HEK293 (cell line): Measurements from ENCODE around the gene PYGO1.

ENCODE experiments used
- CTCF ChIA-PET: fragments of 350-600 bp; formaldehyde crosslinking; extraction: SDS; loops from one replicate; lab custom pipeline; 2021; ENCODE audit warnings: antibody characterized with exemption; lab: Yijun Ruan, JAX
- POLR2A ChIA-PET: fragments of 300-600 bp; formaldehyde crosslinking; extraction: SDS; loops from one replicate; lab custom pipeline; 2020; ENCODE audit warnings: antibody characterized with exemption, inconsistent platforms; lab: Yijun Ruan, JAX
- H3K27ac ChIP-seq: fragments of 200-500 bp; sonication (Bioruptor generic); 2 replicates; pipeline ENCODE4 v1.5.1; 2014; ENCODE audit warnings: low read depth, low read length, control low read depth, inconsistent platforms; ENCODE audit errors: extremely low read depth
- H3K36me3 ChIP-seq, 2 experiments: fragments of 200-500 bp in 1 of 2; sonication (Bioruptor generic) in 1 of 2; 1 replicate in 1 of 2; 2 replicates in 1 of 2; pipeline ENCODE4 v1.5.1; 2014 to 2017; ENCODE audit warnings: inconsistent platforms in 2 of 2, low read length in 2 of 2; ENCODE audit not compliant: control insufficient read depth in 2 of 2, insufficient read depth in 1 of 2
- H3K4me1 ChIP-seq: fragments of 200-500 bp; sonication (Bioruptor generic); 2 replicates; pipeline ENCODE4 v1.5.1; 2014; ENCODE audit warnings: mild to moderate bottlenecking, low read length, inconsistent platforms; ENCODE audit not compliant: control insufficient read depth, insufficient read depth
- H3K4me3 ChIP-seq: 2 replicates; pipeline ENCODE4 v1.5.1; 2011; ENCODE audit warnings: low read depth, mild to moderate bottlenecking, control low read depth, low read length, moderate library complexity
- H3K9me3 ChIP-seq: fragments of 200-500 bp; sonication (Bioruptor generic); 2 replicates; pipeline ENCODE4 v1.5.1; 2014; ENCODE audit warnings: low read depth, low read length, inconsistent platforms; ENCODE audit not compliant: control insufficient read depth, insufficient read depth
- KLF7 ChIP-seq: fragments of 450-650 bp; formaldehyde crosslinking; IDR thresholded peaks from 2 replicates; pipeline ENCODE4 v1.5.1; 2016; ENCODE audit warnings: missing biosample characterization, missing genetic modification characterization, borderline replicate concordance
- OSR2 ChIP-seq: fragments of 450-650 bp; formaldehyde crosslinking; IDR thresholded peaks from 2 replicates; pipeline ENCODE4 v1.5.1; 2016; ENCODE audit warnings: missing biosample characterization, missing genetic modification characterization
- SCRT1 ChIP-seq: fragments of 450-650 bp; formaldehyde crosslinking; IDR thresholded peaks from 2 replicates; pipeline ENCODE4 v1.5.1; 2016; ENCODE audit warnings: missing biosample characterization, missing genetic modification characterization, borderline replicate concordance
- ZBTB21 ChIP-seq: fragments of 450-650 bp; formaldehyde crosslinking; IDR thresholded peaks from 2 replicates; pipeline ENCODE4 v1.5.1; 2017; ENCODE audit warnings: missing biosample characterization, missing genetic modification characterization
- ZIC2 ChIP-seq: fragments of 450-650 bp; formaldehyde crosslinking; IDR thresholded peaks from 2 replicates; pipeline ENCODE4 v1.5.1; 2016; ENCODE audit warnings: missing biosample characterization, missing genetic modification characterization
- ZNF112 ChIP-seq: fragments of 450-650 bp; formaldehyde crosslinking; IDR thresholded peaks from 2 replicates; pipeline ENCODE4 v1.5.0; 2017; ENCODE audit warnings: missing biosample characterization, missing genetic modification characterization
- ZNF133 ChIP-seq: fragments of 450-650 bp; formaldehyde crosslinking; IDR thresholded peaks from 2 replicates; pipeline ENCODE4 v1.5.1; 2016; ENCODE audit warnings: missing biosample characterization, missing genetic modification characterization
- ZNF155 ChIP-seq: fragments of 450-650 bp; formaldehyde crosslinking; IDR thresholded peaks from 2 replicates; pipeline ENCODE4 v1.5.1; 2016; ENCODE audit warnings: missing biosample characterization, missing genetic modification characterization
- ZNF19 ChIP-seq: fragments of 450-650 bp; formaldehyde crosslinking; IDR thresholded peaks from 2 replicates; pipeline ENCODE4; 2016; ENCODE audit warnings: missing biosample characterization, missing genetic modification characterization, low read depth
- ZNF211 ChIP-seq: fragments of 450-650 bp; formaldehyde crosslinking; IDR thresholded peaks from 2 replicates; pipeline ENCODE4 v1.5.1; 2016; ENCODE audit warnings: low read depth, missing biosample characterization, missing genetic modification characterization
- ZNF248 ChIP-seq: fragments of 450-650 bp; formaldehyde crosslinking; IDR thresholded peaks from 2 replicates; pipeline ENCODE4 v1.5.1; 2017; ENCODE audit warnings: missing biosample characterization, missing genetic modification characterization
- ZNF335 ChIP-seq: fragments of 450-650 bp; formaldehyde crosslinking; conservative IDR thresholded peaks from 2 replicates; pipeline ENCODE4 v1.5.1; 2016; ENCODE audit warnings: missing biosample characterization, missing genetic modification characterization
- ZNF521 ChIP-seq: fragments of 450-650 bp; formaldehyde crosslinking; IDR thresholded peaks from 2 replicates; pipeline ENCODE4 v1.5.1; 2017; ENCODE audit warnings: missing biosample characterization, mild to moderate bottlenecking, missing genetic modification characterization
- ZNF560 ChIP-seq: fragments of 450-650 bp; formaldehyde crosslinking; IDR thresholded peaks from 2 replicates; pipeline ENCODE4 v1.5.1; 2017; ENCODE audit warnings: missing biosample characterization, missing genetic modification characterization, borderline replicate concordance
- ZNF596 ChIP-seq: fragments of 450-650 bp; IDR thresholded peaks from 2 replicates; pipeline ENCODE4 v1.5.0; 2018; ENCODE audit warnings: missing biosample characterization, mild to moderate bottlenecking, missing genetic modification characterization, moderate library complexity
- ZNF610 ChIP-seq: fragments of 450-650 bp; formaldehyde crosslinking; IDR thresholded peaks from 2 replicates; pipeline ENCODE4 v1.5.1; 2016; ENCODE audit warnings: missing biosample characterization, missing genetic modification characterization, borderline replicate concordance
- ZNF626 ChIP-seq: fragments of 450-650 bp; sonication (Bioruptor Pico); formaldehyde crosslinking; IDR thresholded peaks from 2 replicates; pipeline ENCODE4 v1.5.1; 2018; ENCODE audit warnings: missing biosample characterization, missing genetic modification characterization, inconsistent platforms
- ZNF701 ChIP-seq: fragments of 450-650 bp; formaldehyde crosslinking; IDR thresholded peaks from 2 replicates; pipeline ENCODE4 v1.5.1; 2016; ENCODE audit warnings: missing biosample characterization, missing genetic modification characterization
- ZNF747 ChIP-seq: fragments of 450-650 bp; formaldehyde crosslinking; IDR thresholded peaks from 2 replicates; pipeline ENCODE4 v1.5.1; 2016; ENCODE audit warnings: missing biosample characterization, missing genetic modification characterization
- ZNF792 ChIP-seq: fragments of 450-650 bp; formaldehyde crosslinking; IDR thresholded peaks from 2 replicates; pipeline ENCODE4 v1.5.1; 2016; ENCODE audit warnings: missing biosample characterization, missing genetic modification characterization
- ZSCAN30 ChIP-seq: fragments of 450-650 bp; IDR thresholded peaks from 2 replicates; pipeline ENCODE4 v1.5.1; 2018; ENCODE audit warnings: missing biosample characterization, mild to moderate bottlenecking, missing genetic modification characterization, moderate library complexity
- TF ChIP-seq, protein P1 (sequence below): fragments of 450-650 bp; formaldehyde crosslinking; IDR thresholded peaks from 2 replicates; pipeline ENCODE4 v1.5.1; 2016; ENCODE audit warnings: missing biosample characterization, missing genetic modification characterization, low read depth
- TF ChIP-seq, protein P2 (sequence below): fragments of 450-650 bp; IDR thresholded peaks from 2 replicates; pipeline ENCODE4 v1.5.1; 2018; ENCODE audit warnings: missing biosample characterization, mild to moderate bottlenecking, missing genetic modification characterization
- TF ChIP-seq, protein P3 (sequence below): fragments of 450-650 bp; formaldehyde crosslinking; IDR thresholded peaks from 2 replicates; pipeline ENCODE4; 2016; ENCODE audit warnings: missing biosample characterization, missing genetic modification characterization
- TF ChIP-seq, protein P4 (sequence below): fragments of 450-650 bp; formaldehyde crosslinking; IDR thresholded peaks from 2 replicates; pipeline ENCODE4 v1.5.1; 2016; ENCODE audit warnings: missing biosample characterization, missing genetic modification characterization

Gene PYGO1

DNA sequence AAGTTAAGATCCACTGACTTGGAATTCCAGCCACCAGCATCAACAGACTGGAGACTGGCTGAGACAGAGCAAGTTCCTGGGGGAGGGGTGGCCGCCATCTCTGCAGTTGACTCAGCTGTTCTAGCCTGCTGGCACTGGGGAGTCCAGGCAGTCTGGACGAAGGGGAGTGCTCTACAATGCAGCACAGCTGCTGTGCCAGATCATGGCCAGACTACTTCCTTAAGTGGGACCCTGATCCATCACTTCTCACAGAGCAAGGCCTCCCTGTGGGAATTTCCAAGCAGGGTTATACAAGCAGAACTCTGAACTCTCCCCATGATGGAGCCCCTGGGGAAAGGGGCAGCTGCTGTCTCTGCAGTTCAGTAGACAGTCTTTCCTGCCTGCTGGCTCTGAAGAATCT is 35.2 kb downstream of the PYGO1 start:
- TF ChIP-seq ZNF112 (tag by site-specific recombination) = no peak
- no peak for TF ChIP-seq ZNF792 (tag by site-specific recombination)
- no peak for TF ChIP-seq ZNF747 (tag by site-specific recombination)
- no peak for TF ChIP-seq SCRT1 (tag by site-specific recombination)
- H3K4me1 ChIP-seq = no peaks in the 10 kb centered on the region
- H3K36me3 ChIP-seq = no peaks in the 10 kb centered on the region
- no peaks in the 10 kb centered on the region; the same call in 1 of the 2 replicates for H3K9me3 ChIP-seq
- CTCF ChIA-PET = no interaction called here
- H3K4me3 ChIP-seq = no peak overlapping the region
- POLR2A ChIA-PET = no interaction called here
- H3K27ac ChIP-seq = no peak overlapping the region

DNA sequence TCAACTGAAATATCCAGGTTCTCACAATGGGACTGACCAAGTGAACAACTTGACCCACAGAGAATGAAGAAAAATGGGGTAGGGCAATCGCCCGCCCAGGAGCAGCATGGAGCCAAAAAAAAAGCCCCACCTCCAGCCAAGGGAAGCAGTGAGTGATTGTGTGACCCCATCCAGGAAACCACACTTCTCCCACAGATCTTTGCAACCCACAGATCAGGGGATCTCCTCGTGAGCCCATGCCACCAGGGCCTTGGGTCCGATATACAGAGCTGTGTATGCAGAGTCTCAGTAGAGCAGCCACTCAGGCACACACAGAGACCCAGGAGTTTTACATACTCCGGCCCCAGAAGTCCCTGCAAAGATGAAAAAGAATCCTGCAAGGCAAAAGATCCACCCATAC is 35.7 kb downstream of the PYGO1 start:
- Histone ChIP-seq H3K9me3 (no peaks in the 10 kb centered on the region; the same call in 1 of the 2 replicates), H3K27ac (no peak overlapping the region), H3K4me1 (no peaks in the 10 kb centered on the region), H3K36me3 (no peaks in the 10 kb centered on the region), H3K4me3 (no peak overlapping the region)
- TF ChIP-seq ZNF19 (tag by site-specific recombination) (no peak), ZNF596 (no peak), ZNF701 (tag by site-specific recombination) (no peak), ZNF335 (tag by site-specific recombination) (no peak), ZNF521 (tag by site-specific recombination) (no peak), ZNF211 (tag by site-specific recombination) (no peak), ZNF792 (tag by site-specific recombination) (no peak), KLF7 (tag by site-specific recombination) (no peak), ZSCAN30 (tag by site-specific recombination) (no peak), ZNF133 (no peak), ZNF626 (tag by site-specific recombination) (no peak), ZNF248 (tag by site-specific recombination) (no peak)
- CTCF ChIA-PET = no interaction called here
- POLR2A ChIA-PET = no interaction called here

DNA sequence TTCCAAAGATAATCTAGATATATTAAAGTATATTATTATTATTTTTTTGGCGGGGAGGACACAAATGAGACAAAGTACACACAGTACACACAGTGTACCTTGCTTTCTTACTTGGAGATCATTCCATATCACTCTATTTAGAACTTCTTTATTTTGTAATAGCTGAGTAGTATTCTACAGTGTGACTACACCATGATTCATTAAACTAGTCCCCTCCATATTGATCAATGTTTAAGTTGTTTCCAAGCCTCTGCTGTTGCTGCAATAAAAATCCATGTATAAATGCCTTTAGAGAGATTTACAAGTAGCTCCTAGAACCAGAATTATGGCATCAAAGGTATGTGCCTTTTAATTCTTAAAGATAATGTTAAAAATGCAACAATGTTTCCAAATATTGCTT is 38.8 kb downstream of the PYGO1 start:
- ChIA-PET POLR2A (no interaction called here), CTCF (interaction anchor here (1.2 kb wide), 1 partner anchor 23 kb away, joined by 3 read pairs; no protein-coding TSS in a partner anchor)
- H3K9me3 ChIP-seq = no peaks in the 10 kb centered on the region
- no peaks in the 10 kb centered on the region for H3K4me1 ChIP-seq
- H3K4me3 ChIP-seq = no peak overlapping the region
- H3K27ac ChIP-seq = no peak overlapping the region
- H3K36me3 ChIP-seq = peaks cover 4 to 13% of the 10 kb centered on the region in 2 experiments; a peak in 1 of 3 replicates
- TF ChIP-seq ZNF610 (tag by site-specific recombination) (no peak), ZNF155 (tag by site-specific recombination) (no peak), ZNF560 (no peak), ZBTB21 (tag by site-specific recombination) (no peak), OSR2 (tag by site-specific recombination) (no peak), ZIC2 (tag by site-specific recombination) (no peak)
- TF ChIP-seq, protein P1, sequence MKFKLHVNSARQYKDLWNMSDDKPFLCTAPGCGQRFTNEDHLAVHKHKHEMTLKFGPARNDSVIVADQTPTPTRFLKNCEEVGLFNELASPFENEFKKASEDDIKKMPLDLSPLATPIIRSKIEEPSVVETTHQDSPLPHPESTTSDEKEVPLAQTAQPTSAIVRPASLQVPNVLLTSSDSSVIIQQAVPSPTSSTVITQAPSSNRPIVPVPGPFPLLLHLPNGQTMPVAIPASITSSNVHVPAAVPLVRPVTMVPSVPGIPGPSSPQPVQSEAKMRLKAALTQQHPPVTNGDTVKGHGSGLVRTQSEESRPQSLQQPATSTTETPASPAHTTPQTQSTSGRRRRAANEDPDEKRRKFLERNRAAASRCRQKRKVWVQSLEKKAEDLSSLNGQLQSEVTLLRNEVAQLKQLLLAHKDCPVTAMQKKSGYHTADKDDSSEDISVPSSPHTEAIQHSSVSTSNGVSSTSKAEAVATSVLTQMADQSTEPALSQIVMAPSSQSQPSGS (tag by site-specific recombination) = no peak
- TF ChIP-seq, protein P2, sequence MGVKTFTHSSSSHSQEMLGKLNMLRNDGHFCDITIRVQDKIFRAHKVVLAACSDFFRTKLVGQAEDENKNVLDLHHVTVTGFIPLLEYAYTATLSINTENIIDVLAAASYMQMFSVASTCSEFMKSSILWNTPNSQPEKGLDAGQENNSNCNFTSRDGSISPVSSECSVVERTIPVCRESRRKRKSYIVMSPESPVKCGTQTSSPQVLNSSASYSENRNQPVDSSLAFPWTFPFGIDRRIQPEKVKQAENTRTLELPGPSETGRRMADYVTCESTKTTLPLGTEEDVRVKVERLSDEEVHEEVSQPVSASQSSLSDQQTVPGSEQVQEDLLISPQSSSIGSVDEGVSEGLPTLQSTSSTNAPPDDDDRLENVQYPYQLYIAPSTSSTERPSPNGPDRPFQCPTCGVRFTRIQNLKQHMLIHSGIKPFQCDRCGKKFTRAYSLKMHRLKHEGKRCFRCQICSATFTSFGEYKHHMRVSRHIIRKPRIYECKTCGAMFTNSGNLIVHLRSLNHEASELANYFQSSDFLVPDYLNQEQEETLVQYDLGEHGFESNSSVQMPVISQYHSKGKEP (tag by site-specific recombination) = no peak
- TF ChIP-seq, protein P3, sequence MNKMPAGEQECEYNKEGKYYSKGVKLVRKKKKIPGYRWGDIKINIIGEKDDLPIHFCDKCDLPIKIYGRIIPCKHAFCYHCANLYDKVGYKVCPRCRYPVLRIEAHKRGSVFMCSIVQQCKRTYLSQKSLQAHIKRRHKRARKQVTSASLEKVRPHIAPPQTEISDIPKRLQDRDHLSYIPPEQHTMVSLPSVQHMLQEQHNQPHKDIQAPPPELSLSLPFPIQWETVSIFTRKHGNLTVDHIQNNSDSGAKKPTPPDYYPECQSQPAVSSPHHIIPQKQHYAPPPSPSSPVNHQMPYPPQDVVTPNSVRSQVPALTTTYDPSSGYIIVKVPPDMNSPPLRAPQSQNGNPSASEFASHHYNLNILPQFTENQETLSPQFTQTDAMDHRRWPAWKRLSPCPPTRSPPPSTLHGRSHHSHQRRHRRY = no peak
- TF ChIP-seq, protein P4, sequence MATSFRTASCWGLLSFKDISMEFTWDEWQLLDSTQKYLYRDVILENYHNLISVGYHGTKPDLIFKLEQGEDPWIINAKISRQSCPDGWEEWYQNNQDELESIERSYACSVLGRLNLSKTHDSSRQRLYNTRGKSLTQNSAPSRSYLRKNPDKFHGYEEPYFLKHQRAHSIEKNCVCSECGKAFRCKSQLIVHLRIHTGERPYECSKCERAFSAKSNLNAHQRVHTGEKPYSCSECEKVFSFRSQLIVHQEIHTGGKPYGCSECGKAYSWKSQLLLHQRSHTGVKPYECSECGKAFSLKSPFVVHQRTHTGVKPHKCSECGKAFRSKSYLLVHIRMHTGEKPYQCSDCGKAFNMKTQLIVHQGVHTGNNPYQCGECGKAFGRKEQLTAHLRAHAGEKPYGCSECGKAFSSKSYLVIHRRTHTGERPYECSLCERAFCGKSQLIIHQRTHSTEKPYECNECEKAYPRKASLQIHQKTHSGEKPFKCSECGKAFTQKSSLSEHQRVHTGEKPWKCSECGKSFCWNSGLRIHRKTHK = no peak
